ENCODE data around the gene GOLGA8T. TPM values are rescaled to one million over a fixed set of nuclear protein-coding genes. Genes with fewer than 3 reads are reported as not detected.
"Not testable (repeated sequence)": the region's sequence is repeated elsewhere in the genome, so short reads cannot be mapped to it uniquely, and the experiment has no call there.

The GOLGA8T gene
- total RNA-seq, 1 experiment from 2014 or later = not detected

- not testable (repeated sequence) for DNase-seq (ENCODE audit: low read depth)
These were observed 56.8 kb downstream of the GOLGA8T start for GRCh38 chr15:30191639-30192038.

GRCh38 chr15:30192119-30192745 lies 57.4 kb downstream of the GOLGA8T start:
- DNase-seq (ENCODE audit: low read depth) = not testable (repeated sequence)

- DNase-seq (ENCODE audit: low read depth) = not testable (repeated sequence)
These were observed 58.0 kb downstream of the GOLGA8T start for GRCh38 chr15:30192892-30193291.

Other genes starting within 250 kb of the GOLGA8T start
- gene GOLGA8J, start 52.1 kb upstream of the GOLGA8T start, total RNA-seq (2014; rRNA removed) = not detected in 2 replicates

All from LHCN-M2 (cell line).